Neural crest cell (in vitro differentiated cells): ENCODE measurements around the gene TRAK2. TPM values are rescaled to one million over a fixed set of nuclear protein-coding genes. Genes with fewer than 3 reads are reported as not detected.
"Not testable (repeated sequence)": the region's sequence is repeated elsewhere in the genome, so short reads cannot be mapped to it uniquely, and the experiment has no call there.

Experiments used
- DNase-seq: peaks from one replicate; pipeline ENCODE4 v3.0.0; 2021; ENCODE audit warnings: low read depth, mixed read lengths, low spot score
- H3K27ac Mint-ChIP-seq: one replicate; pipeline ENCODE4 v1.8.0; 2021; ENCODE audit warnings: mild to moderate bottlenecking, mixed read lengths; ENCODE audit not compliant: unreplicated experiment
- H3K27me3 Mint-ChIP-seq: 2 replicates; pipeline ENCODE4 v1.8.0; 2021; ENCODE audit warnings: low read depth, mild to moderate bottlenecking, mixed read lengths
- H3K36me3 Mint-ChIP-seq: 2 replicates; pipeline ENCODE4 v1.8.0; 2021; ENCODE audit warnings: low read depth, mild to moderate bottlenecking, mixed read lengths
- H3K4me1 Mint-ChIP-seq: 2 replicates; pipeline ENCODE4 v1.8.0; 2021; ENCODE audit warnings: mixed read lengths
- H3K4me3 Mint-ChIP-seq: one replicate; pipeline ENCODE4 v1.8.0; 2021; ENCODE audit warnings: mild to moderate bottlenecking, mixed read lengths
- H3K9me3 Mint-ChIP-seq: 2 replicates; pipeline ENCODE4 v1.8.0; 2021; ENCODE audit warnings: mixed read lengths
- total RNA-seq: library from RNA; stranded (reverse); gene quantifications from 2 replicates; pipeline ENCODE4 v1.2.1, GENCODE V29; 2021
- TF ChIP-seq, protein P1 (sequence below): fragments of 200-600 bp; sonication (generic); conservative IDR thresholded peaks from 2 replicates; pipeline ENCODE4 v1.5.0; 2021; ENCODE audit warnings: antibody characterized with exemption, mild to moderate bottlenecking

The TRAK2 gene
- total RNA-seq, 1 donor from 2014 or later = 14.2 TPM

DNA sequence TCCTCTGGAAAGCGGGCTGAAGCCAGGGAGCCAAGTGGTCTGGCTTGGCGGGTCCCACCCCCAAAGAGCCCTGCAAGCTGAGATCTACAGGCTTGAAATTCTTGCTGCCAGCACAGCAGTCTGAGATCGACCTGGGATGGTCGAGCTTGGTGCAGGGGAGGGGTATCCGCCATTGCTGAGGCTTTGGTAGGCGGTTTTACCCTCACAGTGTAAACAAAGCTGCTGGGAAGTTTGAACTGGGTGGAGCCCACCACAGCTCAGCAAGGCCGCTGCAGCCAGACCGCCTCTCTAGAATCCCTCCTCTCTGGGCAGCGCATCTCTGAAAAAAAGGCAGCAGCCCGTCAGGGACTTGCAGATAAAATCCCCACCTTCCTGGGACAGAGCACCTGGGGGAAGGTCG, 81.5 kb downstream of the TRAK2 start:
- Mint-ChIP-seq H3K4me3 (no peak overlapping the region), H3K36me3 (peaks cover 65% of the 10 kb centered on the region), H3K27ac (peak overlapping the region; percentile 16)

DNA sequence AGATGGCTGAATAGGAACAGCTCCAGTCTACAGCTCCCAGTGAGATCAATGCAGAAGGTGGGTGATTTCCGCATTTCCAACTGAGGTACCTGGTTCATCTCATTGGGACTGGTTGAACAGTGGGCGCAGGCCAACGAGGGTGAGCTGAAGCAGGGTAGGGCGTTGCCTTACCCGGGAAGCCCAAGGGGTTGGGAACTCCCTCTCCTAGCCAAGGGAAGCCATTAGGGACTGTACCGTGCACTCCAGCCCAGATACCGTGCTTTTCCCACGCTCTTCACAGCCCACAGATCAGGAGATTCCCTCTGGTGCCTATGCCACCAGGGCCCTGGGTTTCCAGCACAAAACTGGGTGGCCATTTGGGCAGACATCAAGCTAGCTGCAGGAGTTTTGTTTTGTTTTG, 81.9 kb downstream of the TRAK2 start:
- H3K4me1 Mint-ChIP-seq, DNase-seq, H3K27ac Mint-ChIP-seq, H3K27me3 Mint-ChIP-seq, H3K4me3 Mint-ChIP-seq: not testable (repeated sequence)
- peaks cover 31% of the 10 kb centered on the region for H3K9me3 Mint-ChIP-seq
- H3K36me3 Mint-ChIP-seq = peaks cover 62% of the 10 kb centered on the region

More for the DNA sequence above, 81.5 kb downstream of the TRAK2 start:
- Mint-ChIP-seq H3K4me1 (no peaks in the 10 kb centered on the region), H3K27me3 (no peaks in the 10 kb centered on the region), H3K9me3 (peaks cover 31% of the 10 kb centered on the region)
- DNase-seq = no peak
- TF ChIP-seq, protein P1, sequence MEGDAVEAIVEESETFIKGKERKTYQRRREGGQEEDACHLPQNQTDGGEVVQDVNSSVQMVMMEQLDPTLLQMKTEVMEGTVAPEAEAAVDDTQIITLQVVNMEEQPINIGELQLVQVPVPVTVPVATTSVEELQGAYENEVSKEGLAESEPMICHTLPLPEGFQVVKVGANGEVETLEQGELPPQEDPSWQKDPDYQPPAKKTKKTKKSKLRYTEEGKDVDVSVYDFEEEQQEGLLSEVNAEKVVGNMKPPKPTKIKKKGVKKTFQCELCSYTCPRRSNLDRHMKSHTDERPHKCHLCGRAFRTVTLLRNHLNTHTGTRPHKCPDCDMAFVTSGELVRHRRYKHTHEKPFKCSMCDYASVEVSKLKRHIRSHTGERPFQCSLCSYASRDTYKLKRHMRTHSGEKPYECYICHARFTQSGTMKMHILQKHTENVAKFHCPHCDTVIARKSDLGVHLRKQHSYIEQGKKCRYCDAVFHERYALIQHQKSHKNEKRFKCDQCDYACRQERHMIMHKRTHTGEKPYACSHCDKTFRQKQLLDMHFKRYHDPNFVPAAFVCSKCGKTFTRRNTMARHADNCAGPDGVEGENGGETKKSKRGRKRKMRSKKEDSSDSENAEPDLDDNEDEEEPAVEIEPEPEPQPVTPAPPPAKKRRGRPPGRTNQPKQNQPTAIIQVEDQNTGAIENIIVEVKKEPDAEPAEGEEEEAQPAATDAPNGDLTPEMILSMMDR = no peak

DNA sequence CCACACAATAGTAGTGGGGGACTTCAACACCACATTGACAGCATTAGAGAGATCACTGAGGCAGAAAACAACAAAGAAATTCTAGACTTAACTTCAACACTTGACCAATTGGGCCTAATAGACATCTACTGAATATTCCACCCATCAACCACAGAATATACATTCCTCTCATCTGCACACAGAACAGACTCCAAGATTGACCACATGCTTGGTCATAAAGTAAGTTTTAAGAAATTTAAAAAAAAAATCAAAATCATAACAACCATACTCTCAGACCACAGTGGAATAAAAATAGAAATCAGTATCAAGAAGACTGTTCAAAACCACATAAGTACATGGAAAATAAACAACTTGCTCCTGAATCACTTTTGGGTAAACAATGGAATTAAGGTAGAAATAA, 85.1 kb downstream of the TRAK2 start:
- Mint-ChIP-seq H3K27ac (no peak overlapping the region), H3K4me1 (no peaks in the 10 kb centered on the region), H3K27me3 (no peaks in the 10 kb centered on the region), H3K9me3 (peaks cover 34% of the 10 kb centered on the region), H3K4me3 (no peak overlapping the region), H3K36me3 (peaks cover 61% of the 10 kb centered on the region)
- TF ChIP-seq, protein P1 = no peak
- DNase-seq = no peak

DNA sequence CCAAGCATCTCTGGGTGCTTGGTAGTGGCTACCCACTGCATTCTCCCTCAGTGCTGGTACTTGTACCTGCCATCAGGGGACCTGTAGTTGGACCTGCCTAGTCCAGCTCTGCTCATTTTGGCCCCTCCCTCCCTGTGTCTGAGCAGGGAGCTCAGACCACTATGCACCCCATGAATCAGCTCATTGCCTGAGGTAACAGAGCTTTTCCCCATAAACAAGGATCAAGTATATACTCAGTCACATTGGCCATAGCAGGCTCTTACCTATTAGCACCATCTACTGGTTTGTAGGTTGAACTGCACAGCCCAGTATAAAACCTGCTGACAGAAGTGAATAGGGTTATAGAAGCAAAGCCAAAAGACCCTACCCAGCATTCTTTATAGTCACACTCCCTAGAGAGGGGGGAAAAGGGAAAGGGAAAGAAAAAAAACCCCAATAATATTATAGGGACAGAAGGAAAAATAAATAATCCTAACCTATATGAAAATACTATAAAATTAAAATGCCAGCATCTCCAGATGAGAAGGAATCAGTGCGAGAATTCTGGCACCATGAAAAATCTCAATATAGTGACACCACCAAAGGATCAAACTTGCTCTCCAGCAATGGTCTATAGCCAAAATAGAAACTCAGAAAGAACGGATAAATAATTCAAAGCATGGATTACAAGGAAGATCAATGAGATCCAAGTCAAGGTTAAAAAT, 87.2 kb downstream of the TRAK2 start:
- Mint-ChIP-seq H3K9me3 (peaks cover 31% of the 10 kb centered on the region), H3K27ac (no peak overlapping the region), H3K36me3 (peaks cover 57% of the 10 kb centered on the region), H3K4me3 (no peak overlapping the region), H3K4me1 (no peaks in the 10 kb centered on the region), H3K27me3 (no peaks in the 10 kb centered on the region)
- no peak for DNase-seq
- TF ChIP-seq, protein P1 = peak; percentile 68

DNA sequence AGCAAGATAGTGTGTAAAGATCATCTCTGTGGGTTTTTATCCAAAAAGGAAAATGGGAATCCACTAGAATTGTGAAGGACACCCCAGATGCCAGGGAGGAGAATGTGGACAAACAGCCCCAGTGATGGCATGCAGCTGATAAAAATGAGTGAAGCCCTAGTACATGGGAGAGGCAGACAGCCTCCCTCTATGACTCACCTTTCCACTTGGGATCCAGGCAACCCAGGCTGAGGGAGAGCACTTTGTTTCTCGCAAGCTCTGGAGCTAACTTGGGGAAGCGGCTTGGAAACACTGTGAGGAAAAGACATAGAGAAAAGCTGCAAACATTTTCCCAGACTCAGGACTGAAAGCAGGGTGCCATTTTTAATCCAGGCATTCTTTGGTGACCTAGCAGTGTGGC, 88.9 kb downstream of the TRAK2 start:
- peaks cover 49% of the 10 kb centered on the region for H3K36me3 Mint-ChIP-seq
- TF ChIP-seq, protein P1 = no peak
- H3K4me1 Mint-ChIP-seq = peaks cover 2% of the 10 kb centered on the region
- no peak overlapping the region for H3K4me3 Mint-ChIP-seq
- H3K27me3 Mint-ChIP-seq = no peaks in the 10 kb centered on the region
- H3K9me3 Mint-ChIP-seq = peaks cover 23% of the 10 kb centered on the region
- no peak for DNase-seq
- no peak overlapping the region for H3K27ac Mint-ChIP-seq

DNA sequence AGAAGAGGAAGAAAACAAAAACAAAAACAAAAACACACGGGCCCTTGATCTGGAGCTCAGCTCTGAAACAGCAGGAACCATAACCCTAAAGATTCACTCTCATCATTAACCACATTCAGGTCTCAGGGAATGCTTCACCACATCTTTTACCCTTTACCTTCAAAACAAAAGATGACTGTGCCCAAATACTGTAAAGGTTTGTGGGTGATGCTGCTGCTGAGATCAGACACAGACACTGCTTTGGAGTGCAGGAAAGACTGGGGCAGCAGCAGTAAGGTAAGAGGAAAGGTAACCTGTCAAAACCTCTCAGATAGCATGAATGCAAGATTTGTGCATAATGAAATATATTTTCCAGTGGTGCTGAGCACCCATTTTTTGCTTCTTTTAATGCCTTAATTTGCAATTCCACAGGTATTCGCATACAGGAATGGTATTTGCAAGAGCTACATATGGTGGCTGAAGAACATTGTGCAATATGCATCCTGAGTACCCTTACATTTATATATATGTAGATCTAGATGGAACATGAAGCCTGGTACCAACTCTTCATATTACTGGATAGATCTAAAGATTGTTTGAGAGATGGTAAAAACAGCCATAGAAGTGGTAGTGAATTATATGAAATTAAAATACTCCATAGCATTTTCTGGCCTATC, 90.1 kb downstream of the TRAK2 start:
- Mint-ChIP-seq H3K4me3 (no peak overlapping the region), H3K4me1 (peaks cover 7% of the 10 kb centered on the region), H3K27ac (no peak overlapping the region), H3K36me3 (peaks cover 40% of the 10 kb centered on the region), H3K9me3 (peaks cover 14% of the 10 kb centered on the region), H3K27me3 (no peaks in the 10 kb centered on the region)
- no peak for DNase-seq
- TF ChIP-seq, protein P1 = no peak
